ENCODE results near the gene BIRC2. TPM values are rescaled to one million over a fixed set of nuclear protein-coding genes. Genes with fewer than 3 reads are reported as not detected.

Gene BIRC2
- total RNA-seq, 1 experiment from 2014 or later, result 32.0 TPM

DNA sequence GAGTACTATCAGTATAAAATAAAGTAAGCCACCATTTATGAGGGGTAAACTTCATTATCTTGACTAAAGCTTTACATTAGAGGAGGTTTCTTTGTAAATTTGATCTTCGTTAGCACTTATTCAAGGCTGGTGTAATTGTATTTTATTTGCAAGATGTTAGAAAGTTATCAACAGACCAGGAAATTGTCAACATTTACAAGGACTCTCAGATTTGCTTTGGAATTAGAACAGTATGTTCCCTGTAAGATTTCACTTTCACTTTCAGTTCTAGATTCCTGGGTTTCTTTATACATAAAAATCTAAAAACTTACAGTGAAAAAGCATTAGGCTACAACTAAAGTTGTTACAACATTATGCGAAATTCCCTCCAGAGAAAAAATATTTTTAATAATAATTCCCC, 34.3 kb upstream of the BIRC2 start:
- Histone ChIP-seq H3K27ac (ENCODE audit: low read depth, low read length, poor library complexity, severe bottlenecking) (peak overlapping the region; percentile 16), H3K4me3 (ENCODE audit: low read depth, low read length, poor library complexity, severe bottlenecking) (peak overlapping the region; percentile 12), H3K4me1 (ENCODE audit: insufficient read depth, low read length, poor library complexity, severe bottlenecking) (peaks cover 14% of the 10 kb centered on the region), H3K36me3 (ENCODE audit: insufficient read depth, low read length, poor library complexity, severe bottlenecking) (no peaks in the 10 kb centered on the region), H3K27me3 (replicated peaks; ENCODE audit: insufficient read depth, low read depth, low read length, poor library complexity) (no peaks in the 10 kb centered on the region), H3K9me3 (ENCODE audit: low read depth, low read length, poor library complexity, severe bottlenecking) (no peaks in the 10 kb centered on the region)
- ChIA-PET POLR2A (ENCODE audit: low non-redundant PET) (no interaction called here), CTCF (no interaction called here)
- no peak for DNase-seq (ENCODE audit: low spot score)
- intact Hi-C loops (cut with micrococcal nuclease; ENCODE audit: unreplicated experiment), result no loop called here
- BruUV-seq (replicated peaks), result no TSS peak
- TF ChIP-seq CTCF (conservative IDR thresholded peaks at IDR 0.05; ENCODE audit: low read depth, low read length) (no peak), EZH2 (IDR thresholded peaks at IDR 0.05; ENCODE audit: borderline replicate concordance, low read depth, low read length, poor library complexity, severe bottlenecking) (no peak)

GRCh38 chr11:102313238-102313940, 33.6 kb upstream of the BIRC2 start:
- Histone ChIP-seq H3K27ac (ENCODE audit: low read depth, low read length, poor library complexity, severe bottlenecking) (peak overlapping the region; percentile 16), H3K36me3 (ENCODE audit: insufficient read depth, low read length, poor library complexity, severe bottlenecking) (no peaks in the 10 kb centered on the region), H3K27me3 (replicated peaks; ENCODE audit: insufficient read depth, low read depth, low read length, poor library complexity) (no peaks in the 10 kb centered on the region), H3K4me1 (ENCODE audit: insufficient read depth, low read length, poor library complexity, severe bottlenecking) (peaks cover 17% of the 10 kb centered on the region), H3K4me3 (ENCODE audit: low read depth, low read length, poor library complexity, severe bottlenecking) (peak overlapping the region; percentile 12), H3K9me3 (ENCODE audit: low read depth, low read length, poor library complexity, severe bottlenecking) (no peaks in the 10 kb centered on the region)
- TF ChIP-seq EZH2 (IDR thresholded peaks at IDR 0.05; ENCODE audit: borderline replicate concordance, low read depth, low read length, poor library complexity, severe bottlenecking) (no peak), CTCF (conservative IDR thresholded peaks at IDR 0.05; ENCODE audit: low read depth, low read length) (no peak)
- intact Hi-C loops (cut with micrococcal nuclease; ENCODE audit: unreplicated experiment), result no loop called here
- DNase-seq (ENCODE audit: low spot score), result no peak
- ChIA-PET POLR2A (ENCODE audit: low non-redundant PET) (no interaction called here), CTCF (no interaction called here)
- no TSS peak for BruUV-seq (replicated peaks)

DNA sequence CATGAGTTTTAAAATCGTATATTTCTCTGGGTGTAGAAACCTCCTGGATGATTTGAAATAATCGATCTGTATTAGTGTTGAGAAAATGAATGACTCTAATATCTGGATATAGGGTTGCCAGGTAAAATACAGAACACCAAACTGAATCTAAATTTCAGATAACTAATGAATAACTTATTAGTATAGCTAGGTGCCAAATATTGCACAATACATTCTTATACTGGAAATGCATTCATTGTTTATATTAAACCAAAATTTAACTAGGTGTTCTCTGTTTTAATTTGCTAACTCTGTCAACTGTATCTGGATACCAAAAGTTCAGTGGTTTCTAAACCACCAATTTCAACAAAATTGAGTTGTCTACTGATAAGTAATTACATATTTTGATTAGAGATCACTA, 32.2 kb upstream of the BIRC2 start:
- no peak for DNase-seq (ENCODE audit: low spot score)
- intact Hi-C loops (cut with micrococcal nuclease; ENCODE audit: unreplicated experiment), result no loop called here
- BruUV-seq (replicated peaks), result no TSS peak

More for the DNA sequence above, 32.2 kb upstream of the BIRC2 start:
- Histone ChIP-seq H3K27ac (ENCODE audit: low read depth, low read length, poor library complexity, severe bottlenecking) (no peak overlapping the region), H3K4me3 (ENCODE audit: low read depth, low read length, poor library complexity, severe bottlenecking) (no peak overlapping the region), H3K27me3 (replicated peaks; ENCODE audit: insufficient read depth, low read depth, low read length, poor library complexity) (no peaks in the 10 kb centered on the region), H3K9me3 (ENCODE audit: low read depth, low read length, poor library complexity, severe bottlenecking) (no peaks in the 10 kb centered on the region), H3K4me1 (ENCODE audit: insufficient read depth, low read length, poor library complexity, severe bottlenecking) (peaks cover 17% of the 10 kb centered on the region), H3K36me3 (ENCODE audit: insufficient read depth, low read length, poor library complexity, severe bottlenecking) (no peaks in the 10 kb centered on the region)
- ChIA-PET POLR2A (ENCODE audit: low non-redundant PET) (no interaction called here), CTCF (no interaction called here)
- TF ChIP-seq CTCF (conservative IDR thresholded peaks at IDR 0.05; ENCODE audit: low read depth, low read length) (no peak), EZH2 (IDR thresholded peaks at IDR 0.05; ENCODE audit: borderline replicate concordance, low read depth, low read length, poor library complexity, severe bottlenecking) (no peak)
